ENCODE results near the gene BTBD9. TPM values are rescaled to one million over a fixed set of nuclear protein-coding genes. Genes with fewer than 3 reads are reported as not detected.

Gene BTBD9
- total and polyA plus RNA-seq, 2 experiments from 2014 or later: 10.0 to 13.7 TPM

DNA sequence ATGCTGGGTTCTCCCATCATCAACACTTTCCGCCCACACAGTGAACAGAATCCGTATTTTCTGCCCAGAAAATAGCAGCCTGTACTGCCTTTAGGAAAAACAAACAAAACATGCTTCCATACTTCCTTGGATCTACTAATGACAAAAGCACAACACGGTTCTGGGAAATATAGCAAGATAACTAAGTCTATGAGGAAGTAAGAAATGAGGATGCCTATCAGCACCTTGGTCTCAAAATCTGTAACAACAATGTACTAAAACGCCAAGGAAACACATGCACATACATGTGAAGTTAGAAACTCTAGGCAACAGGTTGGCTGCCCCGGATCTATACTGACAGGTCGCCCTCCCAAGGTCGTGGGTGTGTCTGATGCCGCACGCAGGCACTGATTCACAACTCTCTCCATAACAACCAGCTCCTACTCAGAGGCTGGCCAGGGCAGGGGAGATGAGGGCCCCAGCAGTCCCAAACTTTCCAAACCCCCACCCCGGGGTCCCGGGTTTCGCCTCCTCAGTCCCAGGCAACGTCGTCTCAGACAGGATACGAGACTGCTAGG lies 710 bp downstream of the BTBD9 start:
- in situ Hi-C loops (cut with MboI): no loop called here
- peak; percentile 87 for DNase-seq
- Histone ChIP-seq H2AFZ (peak overlapping the region; percentile 99), H3K27me3 (replicated peaks; ENCODE audit: insufficient read depth) (no peaks in the 10 kb centered on the region), H3K79me2 (ENCODE audit: insufficient read depth) (peaks cover 66% of the 10 kb centered on the region), H3F3A (ENCODE audit: insufficient read depth) (0 out of 2 replicates have a peak, but pooled peaks cover 9% of the 10 kb centered on the region), H3K4me1 (ENCODE audit: insufficient read depth) (0 out of 2 replicates have a peak, but pooled peaks cover 5% of the 10 kb centered on the region), H3K4me3 (peak overlapping the region; percentile 93), H3K27ac (peak overlapping the region; percentile 93), H3K4me2 (ENCODE audit: unreplicated experiment) (peak overlapping the region; percentile 86), H3K9ac (peak overlapping the region; percentile 92), H3K9me2 (ENCODE audit: insufficient read depth) (no peaks in the 10 kb centered on the region), H4K20me1 (ENCODE audit: insufficient read depth) (no peaks in the 10 kb centered on the region; the same call in 1 of the 2 replicates), H3K36me3 (ENCODE audit: low read depth) (no peaks in the 10 kb centered on the region), H3K9me3 (ENCODE audit: low read depth) (no peaks in the 10 kb centered on the region)
- TF ChIP-seq EZH2 (IDR thresholded peaks at IDR 0.05; ENCODE audit: insufficient read depth, poor library complexity, severe bottlenecking): no peak
- TF ChIP-seq EZH2phosphoT487 (IDR thresholded peaks at IDR 0.05; ENCODE audit: insufficient read depth, low read depth): no peak
- WGBS, 2 experiments (ENCODE audit: low coverage in 1 of 2, low lambda C conversion rate in 2 of 2, missing lambda C conversion rate in 2 of 2): 0 to 1% methylated on average over 15 of the region's 15 CpGs

DNA sequence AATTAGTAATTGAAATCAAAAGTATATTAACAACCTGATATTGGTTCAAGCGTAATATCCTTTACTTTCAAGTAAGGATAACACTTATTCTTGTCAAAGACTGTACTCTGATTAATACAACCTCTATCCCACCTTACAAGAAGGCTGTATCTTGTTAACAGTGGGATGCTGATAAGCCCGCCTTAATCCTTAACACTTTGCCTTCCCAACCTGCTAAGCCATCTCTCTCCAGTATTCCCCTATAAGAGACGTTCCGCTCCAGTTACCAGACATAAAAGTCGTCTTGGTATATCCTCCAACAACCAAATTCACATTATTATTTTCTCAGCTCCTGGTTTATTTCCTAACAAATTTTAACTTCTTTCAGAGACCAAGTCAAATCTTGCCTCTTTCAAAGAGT lies 2.0 kb downstream of the BTBD9 start:
- Histone ChIP-seq H3K4me1 (ENCODE audit: insufficient read depth) (0 out of 2 replicates have a peak, but pooled peaks cover 5% of the 10 kb centered on the region), H2AFZ (no peak overlapping the region), H3K9me2 (ENCODE audit: insufficient read depth) (no peaks in the 10 kb centered on the region), H3K79me2 (ENCODE audit: insufficient read depth) (peaks cover 79% of the 10 kb centered on the region), H4K20me1 (ENCODE audit: insufficient read depth) (no peaks in the 10 kb centered on the region; the same call in 1 of the 2 replicates), H3K27ac (no peak overlapping the region), H3K4me3 (no peak overlapping the region), H3K36me3 (ENCODE audit: low read depth) (no peaks in the 10 kb centered on the region), H3K9me3 (ENCODE audit: low read depth) (no peaks in the 10 kb centered on the region), H3K27me3 (replicated peaks; ENCODE audit: insufficient read depth) (no peaks in the 10 kb centered on the region), H3F3A (ENCODE audit: insufficient read depth) (0 out of 2 replicates have a peak, but pooled peaks cover 9% of the 10 kb centered on the region), H3K9ac (no peak overlapping the region), H3K4me2 (ENCODE audit: unreplicated experiment) (no peak overlapping the region)
- WGBS, 2 experiments (ENCODE audit: low coverage in 1 of 2, low lambda C conversion rate in 2 of 2, missing lambda C conversion rate in 2 of 2): 72 to 78% methylated on average over 5 of the region's 5 CpGs
- in situ Hi-C loops (cut with MboI): no loop called here
- TF ChIP-seq EZH2phosphoT487 (IDR thresholded peaks at IDR 0.05; ENCODE audit: insufficient read depth, low read depth) (no peak), EZH2 (IDR thresholded peaks at IDR 0.05; ENCODE audit: insufficient read depth, poor library complexity, severe bottlenecking) (no peak)
- no peak for DNase-seq

DNA sequence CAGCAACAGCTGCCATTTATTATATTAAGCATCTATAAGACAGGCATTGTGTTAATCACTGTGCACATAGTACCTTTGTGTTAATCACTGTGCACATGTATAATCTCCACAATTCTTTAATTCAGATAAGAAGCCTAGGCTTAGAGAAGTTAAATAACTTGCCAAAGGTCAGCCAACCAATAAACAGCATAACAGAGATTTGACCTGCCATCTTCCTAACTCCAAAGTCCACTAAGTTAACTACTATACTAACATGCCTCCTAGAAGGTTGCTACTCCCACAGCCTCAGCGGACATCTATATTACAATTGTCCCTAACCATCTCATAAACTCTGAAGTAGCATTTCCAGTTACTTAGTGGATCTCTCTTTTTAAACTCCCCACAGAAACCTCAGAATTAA lies 3.7 kb downstream of the BTBD9 start:
- in situ Hi-C loops (cut with MboI): no loop called here
- H3K79me2 ChIP-seq (ENCODE audit: insufficient read depth): peaks cover 71% of the 10 kb centered on the region

DNA sequence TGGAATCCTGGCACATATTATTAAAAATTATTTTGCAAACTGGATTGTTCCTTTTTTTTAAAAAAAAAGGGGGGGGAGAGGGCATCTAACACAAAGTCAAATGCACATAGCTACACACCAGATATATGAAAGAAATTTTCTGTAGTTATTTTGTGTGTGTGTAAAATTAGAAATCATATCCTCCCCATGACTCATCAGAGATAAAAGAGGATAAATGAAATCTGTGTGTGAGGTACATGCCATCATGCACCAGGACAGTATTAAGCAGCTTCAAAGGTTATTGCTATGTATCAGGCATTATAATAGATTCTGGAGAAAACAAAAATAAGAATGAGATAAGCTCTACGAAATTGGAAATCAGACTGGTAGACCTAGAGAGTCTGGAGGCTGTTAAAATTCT lies 5.2 kb downstream of the BTBD9 start:
- no peaks in the 10 kb centered on the region for H3K9me3 ChIP-seq (ENCODE audit: low read depth)
- H3K4me1 ChIP-seq (ENCODE audit: insufficient read depth): 0 out of 2 replicates have a peak, but pooled peaks cover 5% of the 10 kb centered on the region
- H3K9me2 ChIP-seq (ENCODE audit: insufficient read depth): no peaks in the 10 kb centered on the region
- TF ChIP-seq EZH2phosphoT487 (IDR thresholded peaks at IDR 0.05; ENCODE audit: insufficient read depth, low read depth): no peak
- no peak for TF ChIP-seq EZH2 (IDR thresholded peaks at IDR 0.05; ENCODE audit: insufficient read depth, poor library complexity, severe bottlenecking)
- H3F3A ChIP-seq (ENCODE audit: insufficient read depth): 0 out of 2 replicates have a peak, but pooled peaks cover 9% of the 10 kb centered on the region
- no peaks in the 10 kb centered on the region; the same call in 1 of the 2 replicates for H4K20me1 ChIP-seq (ENCODE audit: insufficient read depth)
- no peaks in the 10 kb centered on the region for H3K27me3 ChIP-seq (replicated peaks; ENCODE audit: insufficient read depth)
- H3K4me2 ChIP-seq (ENCODE audit: unreplicated experiment): no peak overlapping the region
- 81% methylated on average over 1 of the region's 1 CpG for WGBS, 2 experiments (ENCODE audit: low coverage in 1 of 2, low lambda C conversion rate in 2 of 2, missing lambda C conversion rate in 2 of 2)
- peak; percentile 23 for DNase-seq
- H3K36me3 ChIP-seq (ENCODE audit: low read depth): no peaks in the 10 kb centered on the region
- in situ Hi-C loops (cut with MboI): no loop called here
- H3K79me2 ChIP-seq (ENCODE audit: insufficient read depth): peaks cover 71% of the 10 kb centered on the region
- H3K9ac ChIP-seq: no peak overlapping the region
- no peak overlapping the region for H3K4me3 ChIP-seq
- no peak overlapping the region for H2AFZ ChIP-seq
- H3K27ac ChIP-seq: no peak overlapping the region

More for the DNA sequence above, 3.7 kb downstream of the BTBD9 start:
- Histone ChIP-seq H2AFZ (no peak overlapping the region), H3K27me3 (replicated peaks; ENCODE audit: insufficient read depth) (no peaks in the 10 kb centered on the region), H3K36me3 (ENCODE audit: low read depth) (no peaks in the 10 kb centered on the region), H3K9me3 (ENCODE audit: low read depth) (no peaks in the 10 kb centered on the region), H3K9me2 (ENCODE audit: insufficient read depth) (no peaks in the 10 kb centered on the region), H3K4me3 (no peak overlapping the region), H3K9ac (no peak overlapping the region), H3K4me2 (ENCODE audit: unreplicated experiment) (no peak overlapping the region), H3K27ac (no peak overlapping the region), H4K20me1 (ENCODE audit: insufficient read depth) (no peaks in the 10 kb centered on the region; the same call in 1 of the 2 replicates), H3K4me1 (ENCODE audit: insufficient read depth) (0 out of 2 replicates have a peak, but pooled peaks cover 5% of the 10 kb centered on the region), H3F3A (ENCODE audit: insufficient read depth) (0 out of 2 replicates have a peak, but pooled peaks cover 9% of the 10 kb centered on the region)
- WGBS, 2 experiments (ENCODE audit: low coverage in 1 of 2, low lambda C conversion rate in 2 of 2, missing lambda C conversion rate in 2 of 2): 100% methylated on average over 1 of the region's 1 CpG
- TF ChIP-seq EZH2 (IDR thresholded peaks at IDR 0.05; ENCODE audit: insufficient read depth, poor library complexity, severe bottlenecking) (no peak), EZH2phosphoT487 (IDR thresholded peaks at IDR 0.05; ENCODE audit: insufficient read depth, low read depth) (no peak)
- no peak for DNase-seq

All from GM23248 (cell line).